Measurements from ENCODE around the gene ASTN1. TPM values are rescaled to one million over a fixed set of nuclear protein-coding genes. Genes with fewer than 3 reads are reported as not detected.
A peak's percentile ranks its signal among the peaks of the same experiment; 100 is the strongest.

The ASTN1 gene
- polyA plus RNA-seq, 1 of the 3 experiments (the other 2 are of a cell fraction): 0.13 TPM

- no peak overlapping the region for H3K4me2 ChIP-seq
- ChIA-PET CTCF (interaction anchor here (1.0 to 14.4 kb wide), 6 partner anchors 34 to 1473 kb away, joined by 4 to 147 read pairs (median 18); no protein-coding TSS in a partner anchor), POLR2A (no interaction called here)
- H3K79me2 ChIP-seq (ENCODE audit: insufficient read depth): no peaks in the 10 kb centered on the region
- peak; percentile 15 for DNase-seq
- H4K20me1 ChIP-seq (ENCODE audit: insufficient read depth): no peaks in the 10 kb centered on the region
- H3K9ac ChIP-seq: no peak overlapping the region
- H3K27me3 ChIP-seq (ENCODE audit: insufficient read depth): no peaks in the 10 kb centered on the region
- H2AFZ ChIP-seq (ENCODE audit: low read depth): no peak overlapping the region
- TF ChIP-seq EZH2phosphoT487 (IDR thresholded peaks at IDR 0.05; ENCODE audit: borderline replicate concordance, low read depth) (no peak), TCF12 (IDR thresholded peaks at IDR 0.05) (0 out of 2 replicates have a peak, but pooled peaks have one; percentile 11), FOSL2 (IDR thresholded peaks at IDR 0.05; ENCODE audit: borderline replicate concordance, low read depth) (no peak), RCOR1 (IDR thresholded peaks at IDR 0.05; ENCODE audit: low read length) (peak; percentile 19; the same call in 1 of the 2 replicates), RAD21 (IDR thresholded peaks at IDR 0.05; ENCODE audit: low read length) (no peak), FOXJ3 (CRISPR knock-in tag; IDR thresholded peaks at IDR 0.05) (no peak), SMC3 (IDR thresholded peaks at IDR 0.05; ENCODE audit: low read depth, low read length) (no peak), EP300 (IDR thresholded peaks at IDR 0.05; ENCODE audit: borderline replicate concordance in 1 of 2, low read depth in 1 of 2, low read length in 1 of 2) (peak in 1 of 2 experiments; percentile 61; a peak in 2 of 4 replicates)
- no peak overlapping the region for H3K4me3 ChIP-seq (ENCODE audit: low read depth in 2 of 2, low read length in 1 of 2)
- no peaks in the 10 kb centered on the region for H3K9me3 ChIP-seq
- 11% methylated on average over 1 of the region's 1 CpG for WGBS (ENCODE audit: low lambda C conversion rate)
- H3K9me2 ChIP-seq: no peaks in the 10 kb centered on the region
- H3K36me3 ChIP-seq (replicated peaks in 1 of 2; ENCODE audit: control insufficient read depth in 1 of 2, insufficient read depth in 2 of 2, low read length in 1 of 2): no peaks in the 10 kb centered on the region
- peaks cover 0 to 10% of the 10 kb centered on the region in 2 experiments; a peak in 2 of 4 replicates for H3K4me1 ChIP-seq (ENCODE audit: control insufficient read depth in 1 of 2, insufficient read depth in 2 of 2, low read depth in 1 of 2, low read length in 1 of 2)
- H3F3A ChIP-seq (replicated peaks; ENCODE audit: insufficient read depth): no peaks in the 10 kb centered on the region
- H3K27ac ChIP-seq (ENCODE audit: low read depth in 2 of 2, low read length in 1 of 2): no peak overlapping the region
Observed at GRCh38 chr1:176847052-176847451, 317.5 kb downstream of the ASTN1 start.

- peak; percentile 37 for DNase-seq
- H3F3A ChIP-seq (replicated peaks; ENCODE audit: insufficient read depth): no peaks in the 10 kb centered on the region
- no peak overlapping the region for H3K9ac ChIP-seq
- H3K4me1 ChIP-seq (ENCODE audit: control insufficient read depth in 1 of 2, insufficient read depth in 2 of 2, low read depth in 1 of 2, low read length in 1 of 2): peaks cover 0 to 10% of the 10 kb centered on the region in 2 experiments; a peak in 2 of 4 replicates
- no peaks in the 10 kb centered on the region for H3K9me2 ChIP-seq
- H4K20me1 ChIP-seq (ENCODE audit: insufficient read depth): no peaks in the 10 kb centered on the region
- ChIA-PET CTCF (interaction anchor here (0.6 to 14.4 kb wide), 23 partner anchors 9 to 1693 kb away, joined by 3 to 147 read pairs (median 4); no protein-coding TSS in a partner anchor), POLR2A (no interaction called here)
- H3K4me2 ChIP-seq: no peak overlapping the region
- 15% methylated on average over 4 of the region's 4 CpGs for WGBS (ENCODE audit: low lambda C conversion rate)
- H3K4me3 ChIP-seq (ENCODE audit: low read depth in 2 of 2, low read length in 1 of 2): no peak overlapping the region; a peak in 1 of 4 replicates
- no peaks in the 10 kb centered on the region for H3K27me3 ChIP-seq (ENCODE audit: insufficient read depth)
- no peak for TF ChIP-seq ELF1 (IDR thresholded peaks at IDR 0.05)
- peak; percentile 97 for TF ChIP-seq RAD21 (IDR thresholded peaks at IDR 0.05; ENCODE audit: low read length)
- TF ChIP-seq PBX3 (IDR thresholded peaks at IDR 0.05): no peak
- TF ChIP-seq SMC3 (IDR thresholded peaks at IDR 0.05; ENCODE audit: low read depth, low read length): peak; percentile 86
- TF ChIP-seq CTCF (IDR thresholded peaks at IDR 0.05): peak; percentile 54
- no peak for TF ChIP-seq FOSL2 (IDR thresholded peaks at IDR 0.05; ENCODE audit: borderline replicate concordance, low read depth)
- no peak for TF ChIP-seq RXRA (IDR thresholded peaks at IDR 0.05; ENCODE audit: borderline replicate concordance, low read depth)
- H3K36me3 ChIP-seq (replicated peaks in 1 of 2; ENCODE audit: control insufficient read depth in 1 of 2, insufficient read depth in 2 of 2, low read length in 1 of 2): no peaks in the 10 kb centered on the region
- no peak overlapping the region for H3K27ac ChIP-seq (ENCODE audit: low read depth in 2 of 2, low read length in 1 of 2)
- H2AFZ ChIP-seq (ENCODE audit: low read depth): no peak overlapping the region
- H3K9me3 ChIP-seq: no peaks in the 10 kb centered on the region
- no peaks in the 10 kb centered on the region for H3K79me2 ChIP-seq (ENCODE audit: insufficient read depth)
Observed at GRCh38 chr1:176843352-176844297, 320.9 kb downstream of the ASTN1 start.
